ENCODE data around the gene HLA-C.

DNA sequence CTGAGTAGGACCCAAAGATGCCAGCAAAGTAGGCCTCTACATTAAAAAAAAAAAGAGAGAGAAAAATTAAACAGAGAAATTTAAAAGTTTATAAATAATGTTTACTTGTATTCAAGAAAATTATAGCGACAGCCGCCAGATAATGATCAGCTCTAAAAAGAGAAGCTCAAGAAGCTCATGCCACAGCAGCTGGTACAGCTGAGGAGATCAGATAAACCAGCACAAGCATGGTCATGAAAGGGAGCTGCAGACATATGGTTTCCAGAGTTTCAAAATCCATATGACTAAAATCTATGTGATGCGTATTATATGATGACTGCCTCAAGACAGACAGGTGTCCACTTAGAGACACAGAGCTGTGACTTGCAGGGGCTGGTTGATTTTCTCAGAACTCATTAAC is 13.6 kb upstream of the HLA-C start:
- TF ChIP-seq POLR2A (IDR thresholded peaks at IDR 0.05) = no peak
- TF ChIP-seq, protein P1, sequence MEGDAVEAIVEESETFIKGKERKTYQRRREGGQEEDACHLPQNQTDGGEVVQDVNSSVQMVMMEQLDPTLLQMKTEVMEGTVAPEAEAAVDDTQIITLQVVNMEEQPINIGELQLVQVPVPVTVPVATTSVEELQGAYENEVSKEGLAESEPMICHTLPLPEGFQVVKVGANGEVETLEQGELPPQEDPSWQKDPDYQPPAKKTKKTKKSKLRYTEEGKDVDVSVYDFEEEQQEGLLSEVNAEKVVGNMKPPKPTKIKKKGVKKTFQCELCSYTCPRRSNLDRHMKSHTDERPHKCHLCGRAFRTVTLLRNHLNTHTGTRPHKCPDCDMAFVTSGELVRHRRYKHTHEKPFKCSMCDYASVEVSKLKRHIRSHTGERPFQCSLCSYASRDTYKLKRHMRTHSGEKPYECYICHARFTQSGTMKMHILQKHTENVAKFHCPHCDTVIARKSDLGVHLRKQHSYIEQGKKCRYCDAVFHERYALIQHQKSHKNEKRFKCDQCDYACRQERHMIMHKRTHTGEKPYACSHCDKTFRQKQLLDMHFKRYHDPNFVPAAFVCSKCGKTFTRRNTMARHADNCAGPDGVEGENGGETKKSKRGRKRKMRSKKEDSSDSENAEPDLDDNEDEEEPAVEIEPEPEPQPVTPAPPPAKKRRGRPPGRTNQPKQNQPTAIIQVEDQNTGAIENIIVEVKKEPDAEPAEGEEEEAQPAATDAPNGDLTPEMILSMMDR (IDR thresholded peaks at IDR 0.05) = no peak

All from breast epithelium (tissue), 3 donors.